PC-3 (cell line): ENCODE measurements around the gene OASL.
"Not testable (repeated sequence)": the region's sequence is repeated elsewhere in the genome, so short reads cannot be mapped to it uniquely, and the experiment has no call there.

Experiments used
- EZH2 ChIP-seq: fragments of 300-600 bp; sonication (generic); IDR thresholded peaks from one replicate; pipeline ENCODE4 v1.6.1; 2017; ENCODE audit warnings: antibody characterized with exemption, mild to moderate bottlenecking, low read length; ENCODE audit not compliant: unreplicated experiment
- TF ChIP-seq, protein P1 (sequence below): fragments of 300-600 bp; sonication (generic); conservative IDR thresholded peaks from 2 replicates; pipeline ENCODE4 v1.5.1; 2017; ENCODE audit warnings: antibody characterized with exemption, low read depth, mild to moderate bottlenecking, low read length

DNA sequence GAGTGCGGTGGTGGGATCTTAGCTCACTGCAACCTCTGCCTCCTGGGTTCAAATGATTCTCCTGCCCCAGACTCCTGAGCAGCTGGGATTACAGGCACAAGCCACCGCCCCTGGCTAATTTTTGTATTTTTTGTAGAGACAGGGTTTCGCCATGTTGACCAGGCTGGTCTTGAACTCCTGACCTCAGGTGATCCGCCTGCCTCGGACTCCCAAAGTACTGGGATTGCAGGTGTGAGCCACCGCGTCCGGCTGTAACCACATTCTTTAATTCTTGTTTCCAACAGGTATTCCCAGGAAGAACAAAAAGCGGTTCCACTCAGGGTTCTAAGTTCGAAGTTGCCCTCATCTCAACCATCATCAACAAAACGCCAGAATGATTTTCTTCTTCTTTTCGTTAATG, 25.5 kb upstream of the OASL start:
- TF ChIP-seq, protein P1, sequence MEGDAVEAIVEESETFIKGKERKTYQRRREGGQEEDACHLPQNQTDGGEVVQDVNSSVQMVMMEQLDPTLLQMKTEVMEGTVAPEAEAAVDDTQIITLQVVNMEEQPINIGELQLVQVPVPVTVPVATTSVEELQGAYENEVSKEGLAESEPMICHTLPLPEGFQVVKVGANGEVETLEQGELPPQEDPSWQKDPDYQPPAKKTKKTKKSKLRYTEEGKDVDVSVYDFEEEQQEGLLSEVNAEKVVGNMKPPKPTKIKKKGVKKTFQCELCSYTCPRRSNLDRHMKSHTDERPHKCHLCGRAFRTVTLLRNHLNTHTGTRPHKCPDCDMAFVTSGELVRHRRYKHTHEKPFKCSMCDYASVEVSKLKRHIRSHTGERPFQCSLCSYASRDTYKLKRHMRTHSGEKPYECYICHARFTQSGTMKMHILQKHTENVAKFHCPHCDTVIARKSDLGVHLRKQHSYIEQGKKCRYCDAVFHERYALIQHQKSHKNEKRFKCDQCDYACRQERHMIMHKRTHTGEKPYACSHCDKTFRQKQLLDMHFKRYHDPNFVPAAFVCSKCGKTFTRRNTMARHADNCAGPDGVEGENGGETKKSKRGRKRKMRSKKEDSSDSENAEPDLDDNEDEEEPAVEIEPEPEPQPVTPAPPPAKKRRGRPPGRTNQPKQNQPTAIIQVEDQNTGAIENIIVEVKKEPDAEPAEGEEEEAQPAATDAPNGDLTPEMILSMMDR = not testable (repeated sequence)
- TF ChIP-seq EZH2 = not testable (repeated sequence)
